HEK293 (cell line): Measurements from ENCODE around the gene CPEB4.

Experiments used
- EGR2 ChIP-seq: fragments of 450-650 bp; formaldehyde crosslinking; IDR thresholded peaks from 2 replicates; pipeline ENCODE4 v1.5.1; 2016; ENCODE audit warnings: low read depth, missing biosample characterization, missing genetic modification characterization
- HIC1 ChIP-seq: fragments of 450-650 bp; formaldehyde crosslinking; IDR thresholded peaks from 2 replicates; pipeline ENCODE4 v1.5.1; 2016; ENCODE audit warnings: missing biosample characterization, missing genetic modification characterization
- HOXA7 ChIP-seq: sonication (generic); formaldehyde crosslinking; IDR thresholded peaks from 2 replicates; pipeline ENCODE4 v1.8.1; 2022; ENCODE audit warnings: missing genetic modification reagents, borderline replicate concordance
- HOXC10 ChIP-seq: sonication (generic); formaldehyde crosslinking; IDR thresholded peaks from 2 replicates; pipeline ENCODE4 v1.8.1; 2023; ENCODE audit warnings: mild to moderate bottlenecking, missing genetic modification reagents
- KLF16 ChIP-seq: fragments of 450-650 bp; formaldehyde crosslinking; IDR thresholded peaks from 2 replicates; pipeline ENCODE4 v1.5.1; 2017; ENCODE audit warnings: missing biosample characterization, missing genetic modification characterization
- OVOL3 ChIP-seq: fragments of 450-650 bp; formaldehyde crosslinking; IDR thresholded peaks from 2 replicates; pipeline ENCODE4 v1.5.1; 2016; ENCODE audit warnings: missing biosample characterization, missing genetic modification characterization
- PRDM10 ChIP-seq: fragments of 450-650 bp; formaldehyde crosslinking; IDR thresholded peaks from 2 replicates; pipeline ENCODE4 v1.5.1; 2016; ENCODE audit warnings: missing biosample characterization, missing genetic modification characterization
- PRDM4 ChIP-seq: fragments of 450-650 bp; formaldehyde crosslinking; IDR thresholded peaks from 2 replicates; pipeline ENCODE4 v1.5.1; 2017; ENCODE audit warnings: missing biosample characterization, missing genetic modification characterization
- PRDM6 ChIP-seq: fragments of 450-650 bp; formaldehyde crosslinking; IDR thresholded peaks from 2 replicates; pipeline ENCODE4 v1.5.1; 2017; ENCODE audit warnings: missing biosample characterization, missing genetic modification characterization
- TSHZ1 ChIP-seq: fragments of 450-650 bp; formaldehyde crosslinking; IDR thresholded peaks from 2 replicates; pipeline ENCODE4 v1.5.1; 2016; ENCODE audit warnings: missing biosample characterization, missing genetic modification characterization, borderline replicate concordance
- WT1 ChIP-seq: fragments of 450-650 bp; formaldehyde crosslinking; IDR thresholded peaks from 2 replicates; pipeline ENCODE4 v1.5.1; 2016; ENCODE audit warnings: missing biosample characterization, missing genetic modification characterization
- ZBTB17 ChIP-seq: fragments of 450-650 bp; formaldehyde crosslinking; IDR thresholded peaks from 2 replicates; pipeline ENCODE4 v1.5.1; 2016; ENCODE audit warnings: missing biosample characterization, missing genetic modification characterization
- ZBTB26 ChIP-seq: fragments of 450-650 bp; formaldehyde crosslinking; optimal IDR thresholded peaks from 2 replicates; pipeline ENCODE3; 2016; ENCODE audit warnings: missing biosample characterization, mild to moderate bottlenecking, missing genetic modification characterization
- ZFP37 ChIP-seq: fragments of 450-650 bp; formaldehyde crosslinking; IDR thresholded peaks from 2 replicates; pipeline ENCODE4 v1.5.1; 2016; ENCODE audit warnings: missing biosample characterization, missing genetic modification characterization
- ZNF174 ChIP-seq: fragments of 450-650 bp; formaldehyde crosslinking; IDR thresholded peaks from 2 replicates; pipeline ENCODE4 v1.5.0; 2017; ENCODE audit warnings: missing biosample characterization, mild to moderate bottlenecking, missing genetic modification characterization
- ZNF280C ChIP-seq: fragments of 450-650 bp; formaldehyde crosslinking; IDR thresholded peaks from 2 replicates; pipeline ENCODE4 v1.5.1; 2016; ENCODE audit warnings: missing biosample characterization, missing genetic modification characterization
- ZNF366 ChIP-seq: fragments of 450-650 bp; formaldehyde crosslinking; conservative IDR thresholded peaks from 2 replicates; pipeline ENCODE4 v1.5.1; 2016; ENCODE audit warnings: missing biosample characterization, missing genetic modification characterization
- ZNF623 ChIP-seq: fragments of 450-650 bp; formaldehyde crosslinking; IDR thresholded peaks from 2 replicates; pipeline ENCODE4 v1.5.1; 2016; ENCODE audit warnings: missing biosample characterization, missing genetic modification characterization
- ZNF624 ChIP-seq: fragments of 450-650 bp; formaldehyde crosslinking; IDR thresholded peaks from 2 replicates; pipeline ENCODE4 v1.5.1; 2017; ENCODE audit warnings: missing biosample characterization, missing genetic modification characterization
- ZNF658 ChIP-seq: fragments of 450-650 bp; formaldehyde crosslinking; IDR thresholded peaks from 2 replicates; pipeline ENCODE4; 2016; ENCODE audit warnings: missing biosample characterization, missing genetic modification characterization

Gene CPEB4

GRCh38 chr5:173923218-173924095 is 35.3 kb downstream of the CPEB4 start (continued):
- TF ChIP-seq PRDM6 (tag by site-specific recombination) (peak; percentile 96), WT1 (tag by site-specific recombination) (peak; percentile 65; the same call in 1 of the 2 replicates), ZNF658 (tag by site-specific recombination) (no peak), HOXC10 (CRISPR knock-in tag) (no peak), ZBTB26 (no peak), ZNF366 (tag by site-specific recombination) (peak; percentile 33; the same call in 1 of the 2 replicates), ZNF280C (tag by site-specific recombination) (no peak), KLF16 (tag by site-specific recombination) (no peak), ZNF623 (tag by site-specific recombination) (no peak), EGR2 (tag by site-specific recombination) (no peak), PRDM10 (no peak), PRDM4 (tag by site-specific recombination) (peak; percentile 77), HOXA7 (CRISPR knock-in tag) (no peak), ZNF174 (no peak), TSHZ1 (no peak; the same call in 1 of the 2 replicates), ZBTB17 (tag by site-specific recombination) (peak; percentile 47), ZFP37 (no peak), OVOL3 (tag by site-specific recombination) (0 out of 2 replicates have a peak, but pooled peaks have one; percentile 38), ZNF624 (no peak), HIC1 (tag by site-specific recombination) (0 out of 2 replicates have a peak, but pooled peaks have one; percentile 28)
